Colonic mucosa (tissue), 4 donors: ENCODE results near the gene NOS1AP. TPM values are rescaled to one million over a fixed set of nuclear protein-coding genes. Genes with fewer than 3 reads are reported as not detected.

ENCODE experiments used
- DNase-seq: peaks from one replicate; pipeline ENCODE4 v3.0.0-alpha.2; 2020
- H3K27ac ChIP-seq: fragments of 200-600 bp; one replicate; pipeline ENCODE4 v1.8.0; 2021
- H3K27me3 ChIP-seq: fragments of 200-600 bp; one replicate; pipeline ENCODE4 v1.8.0; 2021
- H3K36me3 ChIP-seq: fragments of 200-600 bp; one replicate; pipeline ENCODE4 v1.8.0; 2021
- H3K4me1 ChIP-seq: fragments of 200-600 bp; one replicate; pipeline ENCODE4 v1.8.0; 2021; ENCODE audit warnings: mild to moderate bottlenecking
- H3K4me3 ChIP-seq: fragments of 200-600 bp; one replicate; pipeline ENCODE4 v1.8.0; 2021
- H3K9ac ChIP-seq, 2 donors: one replicate each; pipeline ENCODE4 v1.7.0; 2013; ENCODE audit warnings: control low read depth in 2 of 2, low read depth in 2 of 2, low read length in 2 of 2
- H3K9me3 ChIP-seq: fragments of 200-600 bp; one replicate; pipeline ENCODE4 v1.8.0; 2021
- intact Hi-C: fragments of 100-400 bp; cut with DNase I; formaldehyde crosslinking; loops from one replicate; pipeline ENCODE4 v1.14.1; 2022
- total RNA-seq, 2 donors: library from RNA; stranded (reverse); fragmentation: NEBNext Ultra II Directional in 1 of 2; extraction: Animal tissue kit (Norgen Biotek cat#: 25700) in 1 of 2; gene quantifications; one replicate each; pipeline ENCODE4 v1.2.1, GENCODE V29; 2021
- TF ChIP-seq, protein P1 (sequence below): fragments of 200-600 bp; IDR thresholded peaks from one replicate; pipeline ENCODE4 v1.8.0; 2022; ENCODE audit warnings: antibody characterized with exemption, mild to moderate bottlenecking
- donor health status: healthy.
- donor health status: DM: no; HTN: no; CAD: no.
- donor health status: DM: no; HTN: no; CAD: no.

Gene NOS1AP
- total RNA-seq, 2 donors from 2014 or later, result 9.0 to 14.4 TPM

DNA sequence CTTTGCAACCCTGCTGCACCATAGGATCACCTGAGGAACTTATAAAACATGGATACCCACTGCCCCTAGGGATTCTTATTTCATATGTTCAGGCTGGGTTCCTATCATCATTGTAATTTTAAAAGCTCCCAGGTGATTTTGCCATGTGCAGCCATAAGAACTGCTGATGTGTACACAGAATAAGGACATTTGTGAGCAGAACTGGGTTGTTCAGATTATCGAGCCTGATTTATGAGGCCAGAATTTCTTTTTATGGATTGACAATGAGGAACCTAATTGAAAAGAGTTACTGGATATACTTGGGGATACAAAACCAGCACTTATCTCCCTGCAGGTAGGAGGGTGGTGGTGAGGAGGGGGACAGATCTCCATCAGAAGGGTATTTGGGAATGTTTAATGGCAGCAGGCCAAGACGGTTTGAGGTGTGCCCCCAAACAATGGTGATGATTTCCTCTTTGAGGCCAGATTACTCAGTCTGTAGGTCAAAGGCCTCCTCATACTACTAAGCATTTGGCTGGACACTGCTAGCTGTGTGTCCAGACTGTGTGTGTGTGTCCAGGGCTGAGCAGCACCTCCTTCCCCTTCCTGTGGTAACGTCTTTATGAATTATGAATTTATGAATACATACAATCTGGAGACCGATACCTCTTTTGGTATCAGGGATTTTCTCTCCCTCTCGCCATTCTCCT is 18.9 kb downstream of the NOS1AP start:
- no peaks in the 10 kb centered on the region for H3K9me3 ChIP-seq
- H3K36me3 ChIP-seq, result no peaks in the 10 kb centered on the region
- H3K4me1 ChIP-seq, result no peaks in the 10 kb centered on the region
- H3K27ac ChIP-seq, result no peak overlapping the region
- H3K27me3 ChIP-seq, result no peaks in the 10 kb centered on the region
- DNase-seq, result no peak
- TF ChIP-seq, protein P1, sequence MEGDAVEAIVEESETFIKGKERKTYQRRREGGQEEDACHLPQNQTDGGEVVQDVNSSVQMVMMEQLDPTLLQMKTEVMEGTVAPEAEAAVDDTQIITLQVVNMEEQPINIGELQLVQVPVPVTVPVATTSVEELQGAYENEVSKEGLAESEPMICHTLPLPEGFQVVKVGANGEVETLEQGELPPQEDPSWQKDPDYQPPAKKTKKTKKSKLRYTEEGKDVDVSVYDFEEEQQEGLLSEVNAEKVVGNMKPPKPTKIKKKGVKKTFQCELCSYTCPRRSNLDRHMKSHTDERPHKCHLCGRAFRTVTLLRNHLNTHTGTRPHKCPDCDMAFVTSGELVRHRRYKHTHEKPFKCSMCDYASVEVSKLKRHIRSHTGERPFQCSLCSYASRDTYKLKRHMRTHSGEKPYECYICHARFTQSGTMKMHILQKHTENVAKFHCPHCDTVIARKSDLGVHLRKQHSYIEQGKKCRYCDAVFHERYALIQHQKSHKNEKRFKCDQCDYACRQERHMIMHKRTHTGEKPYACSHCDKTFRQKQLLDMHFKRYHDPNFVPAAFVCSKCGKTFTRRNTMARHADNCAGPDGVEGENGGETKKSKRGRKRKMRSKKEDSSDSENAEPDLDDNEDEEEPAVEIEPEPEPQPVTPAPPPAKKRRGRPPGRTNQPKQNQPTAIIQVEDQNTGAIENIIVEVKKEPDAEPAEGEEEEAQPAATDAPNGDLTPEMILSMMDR, result no peak
- H3K9ac ChIP-seq, result no peak overlapping the region
- intact Hi-C loops, result no loop called here
- no peak overlapping the region for H3K4me3 ChIP-seq

DNA sequence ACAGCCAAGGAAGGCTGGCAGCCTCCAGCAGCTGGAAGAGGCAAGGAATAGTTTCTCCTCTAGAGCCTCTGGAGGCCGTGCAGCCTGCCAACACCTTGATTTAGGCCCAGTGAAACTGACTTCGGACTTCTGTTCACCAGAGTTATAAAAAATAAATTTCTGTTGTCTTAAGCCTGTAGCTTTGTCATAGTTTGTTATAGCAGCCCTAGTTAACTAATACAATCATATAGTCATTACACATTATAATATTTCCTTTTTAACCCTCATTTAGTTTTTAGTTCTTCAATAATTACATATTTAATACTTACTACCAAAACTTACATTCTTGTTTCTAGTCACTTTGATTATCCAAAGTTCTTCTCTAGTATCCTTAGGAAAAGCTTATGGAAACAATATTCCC is 20.3 kb downstream of the NOS1AP start:
- TF ChIP-seq, protein P1, result no peak
- H3K9me3 ChIP-seq, result no peaks in the 10 kb centered on the region
- intact Hi-C loops, result no loop called here
- DNase-seq, result no peak
- H3K27ac ChIP-seq, result no peak overlapping the region
- no peak overlapping the region for H3K9ac ChIP-seq
- H3K27me3 ChIP-seq, result no peaks in the 10 kb centered on the region
- no peaks in the 10 kb centered on the region for H3K36me3 ChIP-seq
- H3K4me1 ChIP-seq, result no peaks in the 10 kb centered on the region
- H3K4me3 ChIP-seq, result no peak overlapping the region

DNA sequence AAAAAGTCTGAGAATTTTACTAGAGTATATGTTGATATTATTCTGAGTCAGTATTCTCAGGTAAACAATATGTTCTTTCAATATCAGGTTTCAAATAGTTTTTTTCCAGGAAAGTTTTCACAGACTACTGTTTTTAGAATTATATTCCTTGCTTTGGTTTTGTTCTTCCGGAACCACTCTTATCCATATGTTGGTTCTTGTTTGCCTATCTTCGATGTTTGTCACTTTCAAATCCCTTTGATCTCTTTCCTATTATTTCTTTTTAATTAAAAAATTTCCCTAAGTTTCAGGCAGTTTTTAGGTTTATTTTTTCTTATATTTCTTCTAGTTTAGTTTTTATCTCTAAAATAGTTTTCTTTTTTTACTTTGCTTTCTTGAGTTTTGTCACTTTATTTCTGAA is 20.9 kb downstream of the NOS1AP start:
- no peak for DNase-seq
- H3K9ac ChIP-seq, result no peak overlapping the region
- no peaks in the 10 kb centered on the region for H3K36me3 ChIP-seq
- no peaks in the 10 kb centered on the region for H3K9me3 ChIP-seq
- H3K4me3 ChIP-seq, result no peak overlapping the region
- no peaks in the 10 kb centered on the region for H3K27me3 ChIP-seq
- intact Hi-C loops, result no loop called here
- TF ChIP-seq, protein P1, result no peak
- no peak overlapping the region for H3K27ac ChIP-seq
- no peaks in the 10 kb centered on the region for H3K4me1 ChIP-seq

DNA sequence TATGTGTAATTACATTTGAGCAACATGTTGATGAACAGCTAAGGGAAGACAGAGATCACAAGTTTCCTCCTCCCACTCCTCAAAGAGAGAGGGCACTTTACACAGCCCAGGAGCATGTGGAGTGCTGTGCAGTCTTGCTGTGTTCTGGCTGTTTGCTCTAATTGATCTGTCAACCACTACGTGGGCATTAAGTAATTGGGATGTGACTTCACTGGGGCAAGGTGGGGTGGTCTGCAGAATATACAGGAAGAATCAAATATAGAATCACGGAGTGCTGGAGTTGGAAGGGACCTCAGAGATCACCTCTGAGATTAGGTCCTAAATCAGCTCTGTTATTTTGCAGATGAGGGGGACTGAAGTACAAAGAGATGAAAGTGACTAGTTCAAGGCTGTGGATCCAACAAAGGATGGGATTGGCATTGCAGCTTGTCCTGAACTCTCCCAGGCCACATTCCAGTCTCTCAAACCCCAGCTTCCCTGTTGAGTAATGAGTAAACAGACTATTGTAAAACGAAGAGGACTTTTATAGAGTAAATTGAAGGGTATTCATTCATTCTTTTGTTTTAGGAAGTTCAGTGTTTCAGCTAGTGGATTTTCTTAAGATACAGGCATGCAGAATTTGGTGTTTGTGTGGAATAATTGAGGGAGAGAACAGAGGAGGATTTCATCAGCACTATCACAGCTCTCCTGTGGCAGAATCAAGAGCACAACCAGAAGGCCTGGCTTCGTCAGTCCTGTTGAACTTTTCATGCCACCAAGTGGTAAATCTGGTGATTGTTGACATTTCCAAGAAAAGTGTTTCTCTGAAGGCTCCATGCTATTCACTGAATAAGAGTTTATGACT is 22.4 kb downstream of the NOS1AP start:
- TF ChIP-seq, protein P1, result no peak
- no peaks in the 10 kb centered on the region for H3K4me1 ChIP-seq
- H3K9ac ChIP-seq, result no peak overlapping the region
- intact Hi-C loops, result no loop called here
- H3K27ac ChIP-seq, result no peak overlapping the region
- H3K27me3 ChIP-seq, result no peaks in the 10 kb centered on the region
- H3K4me3 ChIP-seq, result no peak overlapping the region
- DNase-seq, result no peak
- H3K9me3 ChIP-seq, result no peaks in the 10 kb centered on the region
- no peaks in the 10 kb centered on the region for H3K36me3 ChIP-seq

DNA sequence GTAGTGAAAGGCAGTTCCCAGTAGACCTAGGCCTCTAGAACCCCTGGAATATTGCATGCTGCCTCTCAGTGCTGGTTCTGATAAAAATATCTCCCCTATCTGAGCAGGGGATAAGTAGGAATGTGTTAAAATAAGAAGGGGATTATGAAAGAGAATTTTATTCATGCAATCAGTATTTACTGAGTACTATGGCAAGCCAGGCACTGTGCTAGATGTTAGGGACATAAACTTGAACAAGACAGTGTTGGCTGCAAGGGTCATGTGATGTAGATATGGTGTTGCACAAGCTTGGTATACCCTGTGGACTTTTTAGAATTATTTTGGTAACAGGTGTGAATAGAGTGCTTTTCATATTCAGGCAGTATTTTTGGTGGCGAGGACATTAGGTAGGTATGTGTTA is 23.6 kb downstream of the NOS1AP start:
- H3K4me3 ChIP-seq, result no peak overlapping the region
- DNase-seq, result no peak
- intact Hi-C loops, result no loop called here
- H3K9me3 ChIP-seq, result no peaks in the 10 kb centered on the region
- no peak overlapping the region for H3K9ac ChIP-seq
- H3K36me3 ChIP-seq, result no peaks in the 10 kb centered on the region
- no peak overlapping the region for H3K27ac ChIP-seq
- H3K27me3 ChIP-seq, result no peaks in the 10 kb centered on the region
- no peaks in the 10 kb centered on the region for H3K4me1 ChIP-seq
- TF ChIP-seq, protein P1, result no peak
